Natural killer cell treated with Interleukin-12 subunit alpha and Interleukin-12 subunit beta and Interleukin-15 and Interleukin-18, amount 100 ng/mL, for 72 hours (primary cell): ENCODE data around the gene DENND5B. TPM values are rescaled to one million over a fixed set of nuclear protein-coding genes. Genes with fewer than 3 reads are reported as not detected.
A peak's percentile ranks its signal among the peaks of the same experiment; 100 is the strongest.
"Not testable (repeated sequence)": the region's sequence is repeated elsewhere in the genome, so short reads cannot be mapped to it uniquely, and the experiment has no call there.

Source experiments
- ATAC-seq, 2 donors: fragments of 150-1000 bp; cut with Tn5 transposase in 1 of 2; sonication (Bioruptor Pico), chemical (Tn5 transposase) in 1 of 2; 2 replicates each; pipeline ENCODE4 v1.10.0; 2021
- DNase-seq: peaks from one replicate; pipeline ENCODE4 v3.0.0; 2022; ENCODE audit warnings: low spot score
- H3K27ac Mint-ChIP-seq, 2 donors: 1 replicate in 1 of 2; 2 replicates in 1 of 2; pipeline ENCODE4 v1.8.0; 2022; ENCODE audit warnings: mixed read lengths in 2 of 2, mild to moderate bottlenecking in 1 of 2, moderate library complexity in 1 of 2
- H3K27me3 Mint-ChIP-seq, 2 donors: 1 replicate in 1 of 2; 2 replicates in 1 of 2; pipeline ENCODE4 v1.8.0; 2022; ENCODE audit warnings: mixed read lengths in 2 of 2
- H3K36me3 Mint-ChIP-seq: one replicate; pipeline ENCODE4 v1.8.0; 2022; ENCODE audit warnings: mixed read lengths
- H3K4me1 Mint-ChIP-seq, 2 donors: 1 replicate in 1 of 2; 2 replicates in 1 of 2; pipeline ENCODE4 v1.8.0; 2022; ENCODE audit warnings: low read depth in 2 of 2, mixed read lengths in 2 of 2, mild to moderate bottlenecking in 1 of 2
- H3K4me3 Mint-ChIP-seq: one replicate; pipeline ENCODE4 v1.8.0; 2022; ENCODE audit warnings: mixed read lengths
- H3K9me3 Mint-ChIP-seq: 2 replicates; pipeline ENCODE4 v1.8.0; 2022; ENCODE audit warnings: mixed read lengths
- total RNA-seq, 2 donors: library from RNA; stranded (reverse); gene quantifications; one replicate each; pipeline ENCODE4 v1.2.3, GENCODE V29; 2022

DENND5B gene
- total RNA-seq, 2 donors from 2014 or later: 0.05 to 0.95 TPM

GRCh38 chr12:31522607-31523006 is 68.3 kb downstream of the DENND5B start:
- ATAC-seq (no peak), DNase-seq (no peak)
- Mint-ChIP-seq H3K4me1 (peaks cover 4 to 6% of the 10 kb centered on the region in 2 donors), H3K4me3 (no peak overlapping the region), H3K27me3 (peaks cover 3 to 7% of the 10 kb centered on the region in 2 donors), H3K36me3 (no peaks in the 10 kb centered on the region), H3K27ac (no peak overlapping the region), H3K9me3 (no peaks in the 10 kb centered on the region)

- Mint-ChIP-seq H3K27ac (no peak overlapping the region), H3K36me3 (no peaks in the 10 kb centered on the region), H3K4me3 (no peak overlapping the region), H3K4me1 (peaks cover 4 to 6% of the 10 kb centered on the region in 2 donors), H3K27me3 (peaks cover 1 to 4% of the 10 kb centered on the region in 2 donors), H3K9me3 (no peaks in the 10 kb centered on the region)
- ATAC-seq: no peak
- no peak for DNase-seq
These were observed 69.0 kb downstream of the DENND5B start for GRCh38 chr12:31521964-31522363.

GRCh38 chr12:31519511-31519910 is 71.4 kb downstream of the DENND5B start:
- DNase-seq (no peak), ATAC-seq (no peak)
- H3K27ac Mint-ChIP-seq: no peak overlapping the region
- no peaks in the 10 kb centered on the region for H3K9me3 Mint-ChIP-seq
- no peaks in the 10 kb centered on the region for H3K27me3 Mint-ChIP-seq
- peaks cover 0 to under 1% of the 10 kb centered on the region in 2 donors for H3K4me1 Mint-ChIP-seq
- no peak overlapping the region for H3K4me3 Mint-ChIP-seq
- H3K36me3 Mint-ChIP-seq: no peaks in the 10 kb centered on the region

- H3K4me1 Mint-ChIP-seq: no peaks in the 10 kb centered on the region
- DNase-seq: no peak
- no peak overlapping the region for H3K4me3 Mint-ChIP-seq
- no peak for ATAC-seq
- no peak overlapping the region for H3K27ac Mint-ChIP-seq
- no peaks in the 10 kb centered on the region for H3K9me3 Mint-ChIP-seq
- no peaks in the 10 kb centered on the region for H3K36me3 Mint-ChIP-seq
- no peaks in the 10 kb centered on the region for H3K27me3 Mint-ChIP-seq
These were observed 72.2 kb downstream of the DENND5B start for GRCh38 chr12:31518680-31519227.

DNA sequence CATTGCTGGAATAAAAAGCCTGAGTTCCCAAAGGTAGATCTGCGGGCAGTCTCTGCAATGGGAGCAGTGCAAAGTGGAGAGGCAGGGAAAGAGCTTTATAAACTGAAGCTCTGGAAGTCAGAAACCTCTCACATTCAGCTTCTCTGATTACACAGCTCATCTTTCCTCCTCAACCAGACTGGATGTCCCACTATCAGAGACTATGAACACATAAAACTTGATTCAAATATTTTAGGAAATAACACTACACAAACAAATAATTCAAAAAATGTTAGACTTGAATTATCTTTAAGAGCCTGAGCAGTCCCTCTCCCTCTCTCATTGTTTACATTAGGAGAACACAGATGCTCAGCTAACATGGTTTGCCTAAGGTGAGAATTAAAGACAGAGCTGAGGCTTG is 72.9 kb downstream of the DENND5B start:
- Mint-ChIP-seq H3K36me3 (no peaks in the 10 kb centered on the region), H3K27me3 (no peaks in the 10 kb centered on the region), H3K4me1 (no peaks in the 10 kb centered on the region), H3K27ac (no peak overlapping the region), H3K4me3 (no peak overlapping the region), H3K9me3 (no peaks in the 10 kb centered on the region)
- ATAC-seq (no peak), DNase-seq (no peak)

GRCh38 chr12:31516702-31517101 is 74.2 kb downstream of the DENND5B start:
- Mint-ChIP-seq H3K9me3 (no peaks in the 10 kb centered on the region), H3K4me3 (no peak overlapping the region), H3K4me1 (no peaks in the 10 kb centered on the region), H3K27ac (no peak overlapping the region), H3K27me3 (peaks cover 0 to 2% of the 10 kb centered on the region in 2 donors), H3K36me3 (no peaks in the 10 kb centered on the region)
- no peak for ATAC-seq
- no peak for DNase-seq

GRCh38 chr12:31514912-31515311 is 76.0 kb downstream of the DENND5B start:
- no peak for ATAC-seq

DNA sequence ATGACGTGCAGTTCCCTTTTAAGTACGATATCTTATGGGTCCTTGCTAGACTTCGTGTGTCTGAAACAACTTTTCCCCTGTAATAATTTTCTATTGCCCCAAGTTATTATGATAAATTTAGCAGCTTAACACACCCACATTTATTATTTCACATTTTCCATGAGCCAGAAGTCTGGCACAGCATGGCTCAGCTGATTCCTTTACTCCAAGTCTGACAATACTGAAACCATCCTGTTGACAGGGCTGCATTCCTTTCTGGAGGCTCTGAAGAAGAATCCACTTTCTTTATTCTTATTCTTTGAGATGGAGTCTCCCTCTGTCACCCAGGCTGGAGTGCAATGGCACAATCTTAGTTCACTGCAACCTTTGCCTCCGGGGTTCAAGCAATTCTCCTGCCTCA is 80.9 kb downstream of the DENND5B start:
- Mint-ChIP-seq H3K27me3 (peaks cover 0 to 7% of the 10 kb centered on the region in 2 donors), H3K36me3 (no peaks in the 10 kb centered on the region), H3K4me3 (no peak overlapping the region), H3K9me3 (no peaks in the 10 kb centered on the region), H3K4me1 (no peaks in the 10 kb centered on the region), H3K27ac (no peak overlapping the region)
- ATAC-seq (peak in 1 of 2 donors; percentile 32), DNase-seq (no peak)

More at GRCh38 chr12:31514912-31515311, 76.0 kb downstream of the DENND5B start:
- Mint-ChIP-seq H3K27ac (no peak overlapping the region), H3K9me3 (no peaks in the 10 kb centered on the region), H3K36me3 (no peaks in the 10 kb centered on the region), H3K27me3 (peaks cover 0 to 7% of the 10 kb centered on the region in 2 donors), H3K4me1 (no peaks in the 10 kb centered on the region), H3K4me3 (no peak overlapping the region)
- DNase-seq: no peak

DNA sequence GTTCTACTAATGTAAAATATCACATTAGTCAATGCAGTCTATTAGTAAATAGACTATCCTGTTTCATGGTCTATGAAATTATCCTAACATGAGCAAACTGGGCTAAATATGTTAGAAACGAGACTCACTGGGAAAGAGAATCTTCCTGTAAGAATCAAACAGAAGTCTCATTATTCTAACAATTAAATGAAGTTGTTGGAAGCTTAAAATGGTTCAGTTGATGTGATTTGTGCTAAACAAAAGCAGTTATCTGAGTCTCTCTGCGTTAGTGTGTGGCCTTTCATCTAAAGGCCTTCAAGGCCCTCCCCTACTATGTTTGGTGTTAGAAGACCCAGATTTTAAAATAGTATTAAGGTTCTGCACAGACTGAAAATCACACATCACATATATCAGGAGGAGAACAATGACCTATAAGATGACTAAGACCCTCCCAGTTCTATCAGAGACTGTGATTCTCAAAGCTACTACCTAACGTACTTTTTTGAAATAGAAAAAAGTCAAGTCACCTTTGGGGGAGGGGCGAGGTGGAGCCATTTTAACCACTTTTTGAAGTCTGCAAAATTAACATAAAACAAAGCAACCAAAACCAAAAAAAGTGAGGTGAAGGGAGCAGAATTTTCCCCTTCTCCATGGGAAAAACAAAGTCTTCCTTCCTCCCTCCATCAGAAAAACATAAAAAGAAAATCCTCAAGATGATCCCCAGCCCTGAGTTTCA is 82.3 kb downstream of the DENND5B start:
- no peak overlapping the region for H3K27ac Mint-ChIP-seq
- no peaks in the 10 kb centered on the region for H3K9me3 Mint-ChIP-seq
- ATAC-seq: no peak

DNA sequence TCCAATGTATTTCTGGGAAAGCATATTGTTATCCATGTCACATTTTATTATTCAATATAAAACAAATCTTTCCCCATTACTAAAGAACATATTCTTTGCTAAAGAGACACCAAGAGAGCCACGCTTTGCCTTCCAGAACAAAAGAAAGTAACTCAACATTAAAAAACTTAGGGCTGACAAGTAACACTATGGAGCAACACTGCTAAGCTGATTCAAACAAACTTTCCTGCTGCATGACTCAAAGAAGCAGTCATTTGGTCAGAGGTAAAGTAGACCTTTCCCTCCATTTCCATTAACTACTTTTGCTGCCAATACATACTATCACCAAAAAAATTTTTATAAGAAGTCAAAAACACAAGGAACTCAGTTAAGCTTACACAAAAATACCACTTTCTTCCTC is 83.0 kb downstream of the DENND5B start:
- Mint-ChIP-seq H3K27ac (no peak overlapping the region), H3K9me3 (no peaks in the 10 kb centered on the region), H3K36me3 (no peaks in the 10 kb centered on the region), H3K27me3 (peaks cover 0 to 7% of the 10 kb centered on the region in 2 donors), H3K4me3 (no peak overlapping the region), H3K4me1 (no peaks in the 10 kb centered on the region)
- no peak for ATAC-seq
- DNase-seq: no peak

More for the DNA sequence above, 82.3 kb downstream of the DENND5B start:
- Mint-ChIP-seq H3K4me3 (no peak overlapping the region), H3K4me1 (no peaks in the 10 kb centered on the region), H3K36me3 (no peaks in the 10 kb centered on the region), H3K27me3 (peaks cover 0 to 7% of the 10 kb centered on the region in 2 donors)
- no peak for DNase-seq

DNA sequence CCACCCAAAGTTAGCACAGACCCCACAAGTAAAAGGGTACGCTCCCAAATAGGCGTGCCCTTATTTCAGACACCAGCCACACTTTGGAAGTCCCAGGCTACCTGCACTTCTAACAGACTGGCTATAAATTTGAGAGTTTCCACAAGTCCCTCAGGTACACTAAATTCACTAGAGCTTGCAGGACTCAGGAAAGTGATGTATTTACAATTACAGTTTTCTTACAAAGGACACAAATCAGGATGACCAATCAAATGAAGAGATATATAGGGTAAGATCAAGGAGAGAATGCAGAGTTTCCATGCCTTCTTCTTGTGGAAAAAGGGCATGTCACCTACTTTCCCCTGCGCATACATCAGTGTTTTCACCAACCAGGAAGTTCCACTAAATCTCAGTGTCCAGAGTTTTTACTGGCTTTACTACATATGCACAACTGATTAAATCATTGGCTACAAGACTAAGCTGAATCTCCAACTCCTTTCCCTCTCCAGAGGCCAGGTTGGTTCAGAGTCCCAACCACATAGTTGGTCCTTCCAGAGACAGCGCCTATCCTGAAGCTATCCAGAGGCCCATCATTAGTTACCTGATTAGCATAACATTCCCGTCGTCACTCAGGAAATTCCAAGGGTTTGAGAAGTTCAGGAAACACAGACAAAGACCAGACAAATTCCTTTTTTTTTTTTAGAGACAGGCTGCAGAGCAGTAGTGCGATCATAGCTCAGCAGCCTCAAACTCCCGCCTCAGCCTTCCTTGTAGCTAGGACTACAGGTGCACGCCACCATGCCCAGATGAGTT is 84.2 kb downstream of the DENND5B start:
- Mint-ChIP-seq H3K27ac (no peak overlapping the region), H3K36me3 (no peaks in the 10 kb centered on the region), H3K9me3 (no peaks in the 10 kb centered on the region), H3K4me3 (no peak overlapping the region), H3K4me1 (no peaks in the 10 kb centered on the region), H3K27me3 (peaks cover 2 to 5% of the 10 kb centered on the region in 2 donors)
- DNase-seq (no peak), ATAC-seq (no peak)

- peaks cover 0 to 2% of the 10 kb centered on the region in 2 donors for H3K27me3 Mint-ChIP-seq
- H3K36me3 Mint-ChIP-seq: no peaks in the 10 kb centered on the region
- H3K4me1 Mint-ChIP-seq: no peaks in the 10 kb centered on the region
- ATAC-seq: no peak
- H3K9me3 Mint-ChIP-seq: no peaks in the 10 kb centered on the region
- H3K27ac Mint-ChIP-seq: no peak overlapping the region
- H3K4me3 Mint-ChIP-seq: no peak overlapping the region
- DNase-seq: no peak
These were observed 86.2 kb downstream of the DENND5B start for GRCh38 chr12:31504625-31505222.

DNA sequence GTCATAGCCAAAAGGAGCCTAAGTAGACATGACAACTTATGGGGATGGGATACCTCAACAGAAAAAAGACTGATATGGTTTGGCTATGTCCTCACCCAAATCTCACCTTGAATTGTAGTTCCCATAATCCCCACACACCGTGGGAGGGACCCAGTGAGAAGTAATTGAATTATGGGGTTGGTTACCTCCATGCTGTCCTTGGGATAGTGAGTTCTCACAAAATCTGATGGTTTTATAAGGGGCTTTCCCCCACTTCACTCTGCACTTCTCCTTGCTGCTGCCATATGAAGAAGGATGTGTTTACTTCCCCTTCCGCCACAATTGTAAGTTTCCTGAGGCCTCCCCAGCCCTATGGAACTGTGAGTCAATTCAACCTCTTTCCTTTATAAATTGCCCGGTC is 89.9 kb downstream of the DENND5B start:
- not testable (repeated sequence) for H3K4me3 Mint-ChIP-seq, H3K9me3 Mint-ChIP-seq, H3K4me1 Mint-ChIP-seq, H3K27ac Mint-ChIP-seq, H3K36me3 Mint-ChIP-seq, ATAC-seq, DNase-seq, H3K27me3 Mint-ChIP-seq

DNA sequence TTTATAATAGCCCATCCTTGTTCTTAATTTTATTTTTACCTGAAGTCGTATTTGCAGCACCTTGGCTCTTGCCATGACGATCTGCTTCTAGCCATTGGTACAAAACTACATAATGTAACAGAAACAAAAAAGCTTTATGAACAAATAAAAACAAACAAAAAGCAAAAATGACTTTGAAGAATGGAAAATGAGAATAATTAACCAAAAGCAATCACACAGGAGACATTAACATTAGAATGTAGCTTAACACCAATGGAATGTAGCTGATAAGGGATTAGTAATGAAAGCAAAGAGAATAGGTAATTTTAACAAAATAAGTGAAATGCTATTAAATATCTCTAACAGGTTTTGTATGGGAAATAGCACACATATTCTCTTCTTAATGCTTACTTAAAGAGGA is 91.4 kb downstream of the DENND5B start:
- no peaks in the 10 kb centered on the region for H3K36me3 Mint-ChIP-seq
- no peak for DNase-seq
- no peaks in the 10 kb centered on the region for H3K9me3 Mint-ChIP-seq
- peaks cover 2 to 6% of the 10 kb centered on the region in 2 donors for H3K27me3 Mint-ChIP-seq
- H3K27ac Mint-ChIP-seq: no peak overlapping the region
- ATAC-seq: no peak
- H3K4me3 Mint-ChIP-seq: no peak overlapping the region
- no peaks in the 10 kb centered on the region for H3K4me1 Mint-ChIP-seq
